ENCODE data around the gene C4orf17.
"Not testable (repeated sequence)": the region's sequence is repeated elsewhere in the genome, so short reads cannot be mapped to it uniquely, and the experiment has no call there.

GRCh38 chr4:99534699-99535098, 23.9 kb downstream of the C4orf17 start:
- TF ChIP-seq, protein P1, sequence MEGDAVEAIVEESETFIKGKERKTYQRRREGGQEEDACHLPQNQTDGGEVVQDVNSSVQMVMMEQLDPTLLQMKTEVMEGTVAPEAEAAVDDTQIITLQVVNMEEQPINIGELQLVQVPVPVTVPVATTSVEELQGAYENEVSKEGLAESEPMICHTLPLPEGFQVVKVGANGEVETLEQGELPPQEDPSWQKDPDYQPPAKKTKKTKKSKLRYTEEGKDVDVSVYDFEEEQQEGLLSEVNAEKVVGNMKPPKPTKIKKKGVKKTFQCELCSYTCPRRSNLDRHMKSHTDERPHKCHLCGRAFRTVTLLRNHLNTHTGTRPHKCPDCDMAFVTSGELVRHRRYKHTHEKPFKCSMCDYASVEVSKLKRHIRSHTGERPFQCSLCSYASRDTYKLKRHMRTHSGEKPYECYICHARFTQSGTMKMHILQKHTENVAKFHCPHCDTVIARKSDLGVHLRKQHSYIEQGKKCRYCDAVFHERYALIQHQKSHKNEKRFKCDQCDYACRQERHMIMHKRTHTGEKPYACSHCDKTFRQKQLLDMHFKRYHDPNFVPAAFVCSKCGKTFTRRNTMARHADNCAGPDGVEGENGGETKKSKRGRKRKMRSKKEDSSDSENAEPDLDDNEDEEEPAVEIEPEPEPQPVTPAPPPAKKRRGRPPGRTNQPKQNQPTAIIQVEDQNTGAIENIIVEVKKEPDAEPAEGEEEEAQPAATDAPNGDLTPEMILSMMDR (conservative IDR thresholded peaks at IDR 0.05; ENCODE audit: low read length): not testable (repeated sequence)
- TF ChIP-seq EZH2phosphoT487 (IDR thresholded peaks at IDR 0.05; ENCODE audit: borderline replicate concordance): not testable (repeated sequence)
